ENCODE results near the gene PTPRD. TPM values are rescaled to one million over a fixed set of nuclear protein-coding genes. Genes with fewer than 3 reads are reported as not detected.

PTPRD gene
- total RNA-seq, 1 experiment from 2014 or later: 0.02 TPM

- TF ChIP-seq ZBTB33 (IDR thresholded peaks at IDR 0.05; ENCODE audit: extremely low read depth, insufficient replicate concordance, low read length): no peak
- TF ChIP-seq ZFX (IDR thresholded peaks at IDR 0.05): no peak
- no peak for TF ChIP-seq TCF7L2 (IDR thresholded peaks at IDR 0.05; ENCODE audit: borderline replicate concordance, extremely low read depth, insufficient read depth, insufficient read length)
- no peak for TF ChIP-seq CEBPB (IDR thresholded peaks at IDR 0.05; ENCODE audit: low read depth)
- no peak for TF ChIP-seq RAD21 (IDR thresholded peaks at IDR 0.05; ENCODE audit: low read depth)
- TF ChIP-seq CBX3 (IDR thresholded peaks at IDR 0.05; ENCODE audit: low read depth): no peak
- TF ChIP-seq YY1 (IDR thresholded peaks at IDR 0.05; ENCODE audit: extremely low read depth, insufficient replicate concordance, low read depth, low read length): no peak
These were observed 1212.8 kb downstream of the PTPRD start (continued) for GRCh38 chr9:9399982-9400381.

DNA sequence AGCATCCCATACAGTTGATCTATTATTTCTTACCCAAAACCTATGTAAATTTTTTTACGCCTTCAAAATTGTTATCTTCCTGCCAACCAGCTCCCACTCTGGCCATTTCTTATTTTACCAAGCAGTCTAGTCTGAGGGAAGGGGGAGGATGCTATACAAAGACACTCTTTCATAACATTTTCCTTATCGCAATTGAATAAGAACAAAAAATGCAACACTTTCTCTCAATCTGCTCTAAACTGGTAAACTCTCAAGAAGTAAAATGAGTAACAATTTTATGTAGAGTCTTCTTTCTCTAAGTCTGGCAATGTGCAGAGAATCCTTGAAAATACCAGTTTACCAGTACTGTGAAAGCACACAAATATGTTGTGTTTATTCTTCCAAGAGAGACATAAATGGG lies 1216.3 kb downstream of the PTPRD start:
- BruUV-seq (replicated peaks): no TSS peak
- H3K4me3 ChIP-seq (replicated peaks in 1 of 2; ENCODE audit: low read depth in 1 of 2, low read length in 2 of 2): no peak overlapping the region
- ChIA-PET POLR2A (no interaction called here), CTCF (no interaction called here), RAD21 (ENCODE audit: low non-redundant PET in 1 of 2, low total read pairs in 2 of 2, uncharacterized antibody in 2 of 2, unreplicated experiment in 2 of 2) (no interaction called here)
- H3K79me2 ChIP-seq (ENCODE audit: insufficient read depth, low read length): no peaks in the 10 kb centered on the region
- H3K9me2 ChIP-seq (ENCODE audit: insufficient read depth): no peaks in the 10 kb centered on the region
- no peaks in the 10 kb centered on the region for H3K27me3 ChIP-seq (ENCODE audit: insufficient read depth, low read length)
- H3K27ac ChIP-seq (ENCODE audit: low read depth, low read length): no peak overlapping the region
- H3K4me2 ChIP-seq (ENCODE audit: low read length): no peak overlapping the region
- H3K4me1 ChIP-seq (ENCODE audit: control insufficient read depth in 1 of 2, insufficient read depth in 2 of 2, low read length in 2 of 2): no peaks in the 10 kb centered on the region
- TF ChIP-seq EGR1 (IDR thresholded peaks at IDR 0.05; ENCODE audit: low read depth) (no peak), SRF (IDR thresholded peaks at IDR 0.05; ENCODE audit: low read depth) (no peak), ZBTB33 (IDR thresholded peaks at IDR 0.05; ENCODE audit: extremely low read depth, insufficient replicate concordance, low read length) (no peak)
- no peak for DNase-seq (ENCODE audit: low read depth, low spot score)
- H3K9me3 ChIP-seq (ENCODE audit: control insufficient read depth in 1 of 2, insufficient read depth in 1 of 2, low read depth in 1 of 2, low read length in 2 of 2): peaks cover 6 to 12% of the 10 kb centered on the region in 2 experiments; a peak in 2 of 4 replicates
- no peak overlapping the region for H2AFZ ChIP-seq (ENCODE audit: low read depth, low read length, poor library complexity, severe bottlenecking)
- H3K9ac ChIP-seq (ENCODE audit: low read length): no peak overlapping the region
- intact Hi-C loops (cut with micrococcal nuclease): no loop called here
- H3K36me3 ChIP-seq (ENCODE audit: control insufficient read depth in 1 of 2, insufficient read depth in 2 of 2, low read length in 2 of 2): no peaks in the 10 kb centered on the region
- H4K20me1 ChIP-seq (ENCODE audit: insufficient read depth): no peaks in the 10 kb centered on the region
- no peak for ATAC-seq
